ENCODE results near the gene PP2D1. TPM values are rescaled to one million over a fixed set of nuclear protein-coding genes. Genes with fewer than 3 reads are reported as not detected.
A peak's percentile ranks its signal among the peaks of the same experiment; 100 is the strongest.
"Not testable (repeated sequence)": the region's sequence is repeated elsewhere in the genome, so short reads cannot be mapped to it uniquely, and the experiment has no call there.

The PP2D1 gene
- total RNA-seq, 4 donors from 2014 or later, result not detected

- ATAC-seq, result no peak
- Histone ChIP-seq H3K27ac (no peak overlapping the region), H3K4me3 (no peak overlapping the region), H3K4me1 (peaks cover 7 to 28% (median 11%) of the 10 kb centered on the region in 3 donors), H3K27me3 (no peaks in the 10 kb centered on the region), H3K9me3 (no peaks in the 10 kb centered on the region), H3K36me3 (no peaks in the 10 kb centered on the region)
- WGBS, 2 donors (ENCODE audit: low coverage in 1 of 2), result 83 to 92% methylated on average over 2 to 4 of the region's 4 CpGs
- TF ChIP-seq POLR2AphosphoS5 (IDR thresholded peaks at IDR 0.05), result no peak
- TF ChIP-seq EP300 (IDR thresholded peaks at IDR 0.05), result no peak
- TF ChIP-seq CTCF (IDR thresholded peaks at IDR 0.05), result no peak
- TF ChIP-seq POLR2A (IDR thresholded peaks at IDR 0.05), result no peak
Observed at GRCh38 chr3:20027136-20027535, 15.1 kb upstream of the PP2D1 start.

GRCh38 chr3:20023623-20024405 lies 11.8 kb upstream of the PP2D1 start:
- 10% methylated on average over 2 of the region's 2 CpGs; no CpG with 5 or more reads in 1 of the 2 donors for WGBS, 2 donors (ENCODE audit: low coverage in 1 of 2)
- H3K27me3 ChIP-seq, result no peaks in the 10 kb centered on the region
- peaks cover 7 to 28% (median 11%) of the 10 kb centered on the region in 3 donors for H3K4me1 ChIP-seq
- H3K27ac ChIP-seq, result peak overlapping the region; percentile 40 to 80 (median 67)
- no peaks in the 10 kb centered on the region for H3K9me3 ChIP-seq
- no peak overlapping the region for H3K4me3 ChIP-seq
- H3K36me3 ChIP-seq, result no peaks in the 10 kb centered on the region
- TF ChIP-seq POLR2AphosphoS5 (IDR thresholded peaks at IDR 0.05) (peak; percentile 21), POLR2A (IDR thresholded peaks at IDR 0.05) (no peak)
- ATAC-seq, result peak; percentile 69

GRCh38 chr3:20022954-20023622 lies 11.0 kb upstream of the PP2D1 start:
- Histone ChIP-seq H3K36me3 (no peaks in the 10 kb centered on the region), H3K27me3 (no peaks in the 10 kb centered on the region), H3K27ac (peak overlapping the region; percentile 34 to 80 (median 67)), H3K4me1 (peaks cover 7 to 28% (median 11%) of the 10 kb centered on the region in 3 donors), H3K4me3 (no peak overlapping the region), H3K9me3 (no peaks in the 10 kb centered on the region)
- 38 to 44% methylated on average over 1 to 2 of the region's 2 CpGs for WGBS, 2 donors (ENCODE audit: low coverage in 1 of 2)
- no peak for TF ChIP-seq CTCF (IDR thresholded peaks at IDR 0.05)
- no peak for TF ChIP-seq EP300 (IDR thresholded peaks at IDR 0.05)
- TF ChIP-seq POLR2AphosphoS5 (IDR thresholded peaks at IDR 0.05), result no peak
- TF ChIP-seq POLR2A (IDR thresholded peaks at IDR 0.05), result no peak
- ATAC-seq, result no peak

GRCh38 chr3:20016076-20016475 lies 4.0 kb upstream of the PP2D1 start:
- H3K9me3 ChIP-seq, H3K4me3 ChIP-seq, H3K4me1 ChIP-seq, H3K36me3 ChIP-seq, H3K27ac ChIP-seq, ATAC-seq, H3K27me3 ChIP-seq: not testable (repeated sequence)
- 91 to 92% methylated on average over 3 of the region's 3 CpGs for WGBS, 2 donors (ENCODE audit: low coverage in 1 of 2)

- H3K4me3 ChIP-seq, result no peak overlapping the region
- no peak overlapping the region for H3K27ac ChIP-seq
- no peaks in the 10 kb centered on the region for H3K4me1 ChIP-seq
- no peak for TF ChIP-seq POLR2AphosphoS5 (IDR thresholded peaks at IDR 0.05)
- TF ChIP-seq EP300 (IDR thresholded peaks at IDR 0.05), result no peak
- TF ChIP-seq CTCF (IDR thresholded peaks at IDR 0.05), result no peak
- TF ChIP-seq POLR2A (IDR thresholded peaks at IDR 0.05), result no peak
- no peaks in the 10 kb centered on the region for H3K27me3 ChIP-seq
- ATAC-seq, result no peak
- WGBS, 2 donors (ENCODE audit: low coverage in 1 of 2), result 88 to 100% methylated on average over 1 of the region's 1 CpG
- H3K9me3 ChIP-seq, result no peaks in the 10 kb centered on the region
- no peaks in the 10 kb centered on the region for H3K36me3 ChIP-seq
Observed at GRCh38 chr3:20015525-20015924, 3.5 kb upstream of the PP2D1 start.

GRCh38 chr3:20013396-20013795 lies 1.3 kb upstream of the PP2D1 start:
- H3K4me1 ChIP-seq, result no peaks in the 10 kb centered on the region
- H3K4me3 ChIP-seq, result no peak overlapping the region
- WGBS, 2 donors (ENCODE audit: low coverage in 1 of 2), result 86 to 90% methylated on average over 1 of the region's 1 CpG
- H3K36me3 ChIP-seq, result no peaks in the 10 kb centered on the region
- H3K9me3 ChIP-seq, result no peaks in the 10 kb centered on the region
- H3K27ac ChIP-seq, result no peak overlapping the region
- no peak for ATAC-seq
- TF ChIP-seq POLR2AphosphoS5 (IDR thresholded peaks at IDR 0.05), result no peak
- no peak for TF ChIP-seq EP300 (IDR thresholded peaks at IDR 0.05)
- no peak for TF ChIP-seq POLR2A (IDR thresholded peaks at IDR 0.05)
- no peak for TF ChIP-seq CTCF (IDR thresholded peaks at IDR 0.05)
- H3K27me3 ChIP-seq, result no peaks in the 10 kb centered on the region
